K562 (cell line): Measurements from ENCODE around the gene ACTR3C. TPM values are rescaled to one million over a fixed set of nuclear protein-coding genes. Genes with fewer than 3 reads are reported as not detected.

Experiments used
- CREBBP ChIP-seq: IDR thresholded peaks from one replicate; pipeline ENCODE4 v1.6.1; 2012; ENCODE audit warnings: low read depth, mild to moderate bottlenecking, control low read depth, inconsistent platforms, low read length
- E2F5 ChIP-seq: sonication (generic); formaldehyde crosslinking; IDR thresholded peaks from 2 replicates; pipeline ENCODE4 v1.8.0; 2022; ENCODE audit warnings: mild to moderate bottlenecking, missing genetic modification reagents
- E4F1 ChIP-seq: fragments of 250-450 bp; sonication (Bioruptor Pico); IDR thresholded peaks from 2 replicates; pipeline ENCODE4 v1.5.0; 2021; ENCODE audit warnings: mild to moderate bottlenecking, borderline replicate concordance
- HINFP ChIP-seq: fragments of 450-650 bp; conservative IDR thresholded peaks from 2 replicates; pipeline ENCODE4 v1.6.1; 2016; ENCODE audit warnings: missing genetic modification characterization, low read depth, mild to moderate bottlenecking, control low read depth, missing compliant biosample characterization
- HMG20A ChIP-seq: fragments of 450-650 bp; formaldehyde crosslinking; conservative IDR thresholded peaks from 2 replicates; pipeline ENCODE4 v1.4.0; 2020; ENCODE audit warnings: mild to moderate bottlenecking, mixed read lengths
- HNRNPH1 ChIP-seq: fragments of 200-400 bp; formaldehyde crosslinking; optimal IDR thresholded peaks from 2 replicates; pipeline ENCODE3; 2017; ENCODE audit warnings: low read depth, mild to moderate bottlenecking, low read length, moderate library complexity
- NCOA1 ChIP-seq: fragments of 450-650 bp; IDR thresholded peaks from 2 replicates; pipeline ENCODE4 v1.6.1; 2016; ENCODE audit warnings: low read depth
- PHB ChIP-seq: fragments of 250-450 bp; sonication (Bioruptor Pico); IDR thresholded peaks from 2 replicates; pipeline ENCODE4 v1.5.0; 2021
- POLR2AphosphoS2 ChIP-seq: IDR thresholded peaks from 2 replicates; pipeline ENCODE4 v1.6.1; 2012; ENCODE audit warnings: low read length, improper control_type of control experiment
- TEAD1 ChIP-seq, 2 experiments: fragments of 450-650 bp in 1 of 2; sonication (generic) in 1 of 2; formaldehyde crosslinking; IDR thresholded peaks; 2 replicates each; pipeline versions ENCODE4 v1.4.0 to v1.8.0; 2020 to 2022; ENCODE audit warnings: mild to moderate bottlenecking in 2 of 2, missing genetic modification reagents in 1 of 2
- ZNF24 ChIP-seq: fragments of 450-650 bp; IDR thresholded peaks from 2 replicates; pipeline ENCODE4 v1.6.1; 2016
- ZNF318 ChIP-seq, 2 experiments: fragments of 450-650 bp; IDR thresholded peaks; 2 replicates each; pipeline ENCODE4 v1.6.1; 2016; ENCODE audit warnings: mild to moderate bottlenecking in 2 of 2, borderline replicate concordance in 1 of 2, low read depth in 1 of 2, moderate library complexity in 1 of 2
- ZNF699 ChIP-seq: fragments of 250-450 bp; sonication (Bioruptor Pico); IDR thresholded peaks from 2 replicates; pipeline ENCODE4 v1.8.0; 2021; ENCODE audit warnings: mild to moderate bottlenecking, moderate library complexity; ENCODE audit not compliant: insufficient replicate concordance
- ZNF778 ChIP-seq: fragments of 450-650 bp; formaldehyde crosslinking; IDR thresholded peaks from 2 replicates; pipeline ENCODE4 v1.4.0; 2020; ENCODE audit warnings: mild to moderate bottlenecking, moderate library complexity
- polyA plus RNA-seq, 8 experiments: library from polyadenylated mRNA; depleted of rRNA in 4 of 8; stranded (reverse) in 5 of 8; unstranded in 3 of 8; fragments of >200 nt; fragmentation: Nextera tagmentation in 2 of 8; fragmentation: Illumina TruSeq in 1 of 8; extraction: Ambion mirVana in 2 of 8; extraction: Trizol in 1 of 8; gene quantifications; 2 replicates each; pipeline versions ENCODE4 v1.2.1 to v1.2.3, GENCODE V29; 2011 to 2014; ENCODE audit warnings: inconsistent platforms in 1 of 8, missing spikeins in 1 of 8
- total RNA-seq, 7 experiments: library from RNA; depleted of rRNA in 6 of 7; stranded (reverse); fragments of >200 nt in 6 of 7; fragmentation: Illumina TruSeq in 2 of 7; extraction: Trizol in 2 of 7; gene quantifications; 2 replicates each; pipeline versions ENCODE4 v1.2.1 to v1.2.3, GENCODE V29; 2011 to 2021; ENCODE audit warnings: low replicate concordance in 1 of 7

The ACTR3C gene
- total and polyA plus RNA-seq, 9 of the 15 experiments (the other 6 are each of a cell fraction or from before 2014, with no cell fraction given): 9.0 to 35.4 (median 13.3) TPM

- no peak for TF ChIP-seq ZNF778 (CRISPR knock-in tag)
- TF ChIP-seq CREBBP: no peak
- peak; percentile 25; the same call in 1 of the 2 replicates for TF ChIP-seq POLR2AphosphoS2
- peak; percentile 61; the same call in 1 of the 2 replicates for TF ChIP-seq ZNF24
- no peak for TF ChIP-seq NCOA1
- no peak for TF ChIP-seq HINFP (tag)
- no peak for TF ChIP-seq E4F1 (CRISPR knock-in tag)
- no peak; the same call in 1 of the 2 replicates for TF ChIP-seq E2F5 (CRISPR knock-in tag)
- TF ChIP-seq ZNF318 (IDR thresholded peaks at IDR 0.05; ENCODE audit: borderline replicate concordance in 1 of 2, low read depth in 1 of 2): no peak
- TF ChIP-seq PHB: no peak
- TF ChIP-seq ZNF699 (CRISPR knock-in tag): no peak
- TF ChIP-seq TEAD1 (CRISPR knock-in tag; IDR thresholded peaks at IDR 0.05): peak in 1 of 2 experiments; percentile 89; a peak in 3 of 4 replicates
- TF ChIP-seq HMG20A (CRISPR knock-in tag): 0 out of 2 replicates have a peak, but pooled peaks have one; percentile 12
- TF ChIP-seq HNRNPH1: no peak
These were observed 44.9 kb upstream of the ACTR3C start, which contains the start of gene REPIN1 (continued) for GRCh38 chr7:150368096-150368883.
